Measurements from ENCODE around the gene ST6GALNAC3. TPM values are rescaled to one million over a fixed set of nuclear protein-coding genes. Genes with fewer than 3 reads are reported as not detected.

ST6GALNAC3 gene
- polyA plus RNA-seq, 1 experiment = 0.05 TPM

DNA sequence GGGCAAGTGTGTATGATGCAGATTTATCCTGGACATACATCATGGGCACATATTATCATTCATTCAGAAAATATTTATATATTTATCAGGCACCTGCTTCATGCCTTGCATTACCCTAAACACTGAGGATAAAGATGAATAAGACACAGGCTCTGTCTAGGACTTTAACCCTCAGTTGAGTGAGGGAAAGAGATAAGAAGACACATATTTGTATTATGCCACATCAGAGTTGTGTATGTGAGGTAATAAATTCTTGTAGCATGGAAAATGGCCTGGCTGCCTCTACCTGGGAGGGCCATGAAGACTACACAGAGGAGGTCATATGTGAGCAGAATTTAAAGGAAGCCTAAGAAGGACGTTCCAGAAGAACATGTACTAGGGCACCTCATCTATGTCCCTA, 516.9 kb downstream of the ST6GALNAC3 start:
- no peak for DNase-seq (ENCODE audit: low read depth)
- ChIA-PET POLR2A (no interaction called here), CTCF (no interaction called here)
- no peak overlapping the region for H3K4me3 ChIP-seq (ENCODE audit: low read depth, low read length)
- no peaks in the 10 kb centered on the region for H3K36me3 ChIP-seq (ENCODE audit: control insufficient read depth, insufficient read depth, low read length)
- no peak for TF ChIP-seq CTCF (IDR thresholded peaks at IDR 0.05; ENCODE audit: insufficient read depth, low read depth, low read length)
- no peaks in the 10 kb centered on the region for H3K27me3 ChIP-seq (ENCODE audit: control insufficient read depth, insufficient read depth, low read length)

GRCh38 chr1:76591963-76592362, 517.4 kb downstream of the ST6GALNAC3 start:
- H3K27me3 ChIP-seq (ENCODE audit: control insufficient read depth, insufficient read depth, low read length) = no peaks in the 10 kb centered on the region
- no peak overlapping the region for H3K4me3 ChIP-seq (ENCODE audit: low read depth, low read length)
- no peaks in the 10 kb centered on the region for H3K36me3 ChIP-seq (ENCODE audit: control insufficient read depth, insufficient read depth, low read length)
- DNase-seq (ENCODE audit: low read depth) = no peak
- ChIA-PET CTCF (no interaction called here), POLR2A (no interaction called here)
- TF ChIP-seq CTCF (IDR thresholded peaks at IDR 0.05; ENCODE audit: insufficient read depth, low read depth, low read length) = no peak

- no peak overlapping the region for H3K4me3 ChIP-seq (ENCODE audit: low read depth, low read length)
- ChIA-PET CTCF (no interaction called here), POLR2A (no interaction called here)
- no peak for DNase-seq (ENCODE audit: low read depth)
- no peaks in the 10 kb centered on the region for H3K27me3 ChIP-seq (ENCODE audit: control insufficient read depth, insufficient read depth, low read length)
- no peak for TF ChIP-seq CTCF (IDR thresholded peaks at IDR 0.05; ENCODE audit: insufficient read depth, low read depth, low read length)
- no peaks in the 10 kb centered on the region for H3K36me3 ChIP-seq (ENCODE audit: control insufficient read depth, insufficient read depth, low read length)
Observed at GRCh38 chr1:76593141-76593540, 518.6 kb downstream of the ST6GALNAC3 start.

DNA sequence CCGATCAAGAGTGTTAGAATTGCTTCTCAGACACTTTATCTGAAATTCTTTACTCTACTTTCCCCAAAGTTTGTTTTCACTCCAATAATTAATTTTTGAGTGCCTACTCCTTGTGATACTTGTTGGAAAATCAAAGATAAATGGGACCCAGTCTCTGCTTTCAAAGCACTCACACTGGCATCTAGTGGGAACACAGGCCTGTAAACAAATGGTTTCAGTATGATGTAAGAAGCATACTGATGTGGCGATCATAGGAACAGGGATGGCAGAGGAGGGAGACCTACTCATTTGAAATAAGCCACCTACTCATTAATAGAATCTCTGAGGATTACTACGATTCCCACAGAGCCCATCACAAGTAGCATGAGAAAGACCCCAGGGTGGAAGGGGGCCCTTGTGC, 519.1 kb downstream of the ST6GALNAC3 start:
- no peak for DNase-seq (ENCODE audit: low read depth)
- TF ChIP-seq CTCF (IDR thresholded peaks at IDR 0.05; ENCODE audit: insufficient read depth, low read depth, low read length) = no peak
- ChIA-PET POLR2A (no interaction called here), CTCF (no interaction called here)
- Histone ChIP-seq H3K4me3 (ENCODE audit: low read depth, low read length) (no peak overlapping the region), H3K27me3 (ENCODE audit: control insufficient read depth, insufficient read depth, low read length) (no peaks in the 10 kb centered on the region), H3K36me3 (ENCODE audit: control insufficient read depth, insufficient read depth, low read length) (no peaks in the 10 kb centered on the region)

DNA sequence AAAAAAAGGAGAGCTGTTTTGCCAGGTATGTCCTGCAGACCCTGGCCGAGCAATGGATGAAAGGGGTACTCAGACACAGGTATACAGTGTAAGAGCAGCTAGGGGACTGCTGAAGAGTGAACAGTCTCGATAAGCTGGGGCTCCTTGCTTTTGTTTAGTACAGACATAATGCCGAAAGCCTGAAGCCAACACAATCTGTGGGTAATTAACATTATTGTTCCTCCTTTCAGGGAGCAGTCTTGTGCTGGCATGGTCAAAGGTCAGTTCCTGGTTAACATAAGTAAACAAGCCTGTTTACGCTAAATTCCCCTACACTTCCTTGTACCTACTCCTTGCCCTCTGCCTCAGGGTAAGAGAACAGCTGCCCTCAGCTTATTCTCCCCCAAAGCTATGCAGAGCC, 520.5 kb downstream of the ST6GALNAC3 start:
- no peaks in the 10 kb centered on the region for H3K36me3 ChIP-seq (ENCODE audit: control insufficient read depth, insufficient read depth, low read length)
- CTCF ChIA-PET = no interaction called here
- no peak for DNase-seq (ENCODE audit: low read depth)
- TF ChIP-seq CTCF (IDR thresholded peaks at IDR 0.05; ENCODE audit: insufficient read depth, low read depth, low read length) = no peak
- no peak overlapping the region for H3K4me3 ChIP-seq (ENCODE audit: low read depth, low read length)
- POLR2A ChIA-PET = no interaction called here
- no peaks in the 10 kb centered on the region for H3K27me3 ChIP-seq (ENCODE audit: control insufficient read depth, insufficient read depth, low read length)
